ENCODE results near the gene UBE3C.
"Not testable (repeated sequence)": the region's sequence is repeated elsewhere in the genome, so short reads cannot be mapped to it uniquely, and the experiment has no call there.

Gene UBE3C

GRCh38 chr7:157241631-157242030 lies 102.9 kb downstream of the UBE3C start:
- no peak for DNase-seq

- DNase-seq, result no peak
These were observed 106.0 kb downstream of the UBE3C start for GRCh38 chr7:157244516-157245294.

GRCh38 chr7:157246052-157246451 lies 107.3 kb downstream of the UBE3C start:
- no peak for DNase-seq

DNA sequence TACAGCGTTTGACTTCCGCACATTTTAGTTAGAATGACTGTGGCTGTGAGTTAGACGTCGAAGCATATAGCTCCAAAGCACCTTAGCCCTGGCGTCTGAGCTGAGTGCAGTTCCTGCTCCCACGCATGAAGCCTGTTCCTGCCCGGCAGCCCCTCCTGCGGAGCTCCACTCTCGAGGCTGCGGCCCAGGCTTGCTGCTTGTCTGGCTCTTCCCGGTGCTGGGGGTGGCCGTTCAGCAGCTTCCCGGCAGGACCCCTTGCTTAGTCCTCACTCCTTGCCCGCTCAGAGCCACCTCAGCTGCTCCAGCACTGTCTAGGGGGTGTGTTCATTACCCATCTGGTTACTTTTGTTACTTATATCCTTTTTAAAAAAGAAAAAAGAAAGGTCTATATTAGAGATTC lies 109.9 kb downstream of the UBE3C start:
- DNase-seq, result no peak

- DNase-seq, result no peak
These were observed 112.0 kb downstream of the UBE3C start for GRCh38 chr7:157250605-157251228.

DNA sequence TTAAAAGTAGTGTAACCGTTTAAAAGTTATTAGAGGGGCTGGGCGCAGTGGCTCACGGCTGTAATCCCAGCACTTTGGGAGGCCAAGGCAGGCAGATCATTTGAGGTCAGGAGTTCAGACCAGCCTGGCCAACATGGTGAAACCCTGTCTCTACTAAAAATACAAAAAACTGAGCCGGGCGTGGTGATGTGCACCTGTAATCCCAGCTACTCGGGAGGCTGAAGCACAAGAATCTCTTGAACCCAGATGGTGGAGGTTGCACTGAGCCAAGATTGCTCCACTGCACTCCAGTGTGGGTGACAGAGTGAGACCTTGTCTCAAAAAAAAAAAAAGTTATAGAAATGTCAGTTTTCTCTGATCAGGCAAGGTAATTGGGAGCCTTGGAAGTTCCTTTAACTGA lies 113.1 kb downstream of the UBE3C start:
- not testable (repeated sequence) for DNase-seq

DNA sequence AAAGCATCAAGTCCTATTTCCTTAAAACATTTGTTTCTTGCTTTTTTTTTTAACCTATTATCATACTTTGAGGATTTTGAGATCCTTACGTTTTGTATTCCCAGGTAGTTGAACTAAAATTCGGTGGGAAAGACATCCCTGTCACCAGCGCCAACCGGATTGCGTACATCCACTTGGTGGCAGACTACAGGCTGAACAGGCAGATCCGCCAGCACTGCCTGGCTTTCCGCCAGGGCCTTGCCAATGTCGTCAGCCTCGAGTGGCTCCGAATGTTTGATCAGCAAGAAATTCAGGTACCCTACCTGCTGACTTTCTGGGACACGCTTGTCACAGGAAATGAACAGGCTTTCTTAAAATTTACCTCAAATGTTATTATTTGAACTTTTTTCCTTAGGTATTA lies 115.1 kb downstream of the UBE3C start:
- no peak for DNase-seq

- not testable (repeated sequence) for DNase-seq
These were observed 116.1 kb downstream of the UBE3C start for GRCh38 chr7:157254781-157255180.

DNA sequence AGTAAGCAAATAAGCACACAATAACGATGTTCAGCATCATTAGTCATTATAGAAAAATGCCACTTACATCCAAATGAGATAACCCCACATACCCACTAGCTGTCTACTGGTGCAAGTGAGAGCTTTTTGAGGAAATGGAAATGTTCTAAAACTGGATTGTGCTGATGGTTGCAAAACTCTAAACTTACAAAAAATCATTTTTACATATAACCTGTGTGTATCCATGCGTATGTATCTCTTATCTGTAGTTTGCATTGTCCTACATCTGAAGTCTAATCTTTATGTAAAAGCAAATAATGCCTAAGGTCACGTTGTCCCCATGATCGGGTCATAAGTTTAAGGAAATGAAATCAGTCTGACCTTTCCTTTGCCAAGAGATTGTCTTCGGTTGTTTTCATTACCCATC lies 116.5 kb downstream of the UBE3C start:
- no peak for DNase-seq

DNA sequence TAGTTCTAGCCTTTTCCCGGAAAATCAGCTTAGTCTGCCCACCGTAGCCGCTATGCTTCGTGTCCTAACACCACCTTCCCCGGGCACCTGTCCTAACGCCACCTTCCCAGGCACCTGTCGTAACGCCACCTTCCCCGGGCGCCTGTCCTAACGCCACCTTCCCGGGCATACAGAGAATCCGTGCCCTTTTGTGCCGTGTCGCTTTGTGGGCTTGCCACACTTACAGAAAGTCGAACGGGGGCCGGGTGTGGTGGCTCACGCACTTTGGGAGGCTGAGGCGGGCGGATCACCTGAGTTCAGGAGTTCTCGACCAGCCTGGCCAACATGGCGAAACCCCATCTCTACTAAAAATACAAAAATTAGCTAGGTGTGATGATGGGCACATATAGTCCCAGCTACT lies 124.4 kb downstream of the UBE3C start:
- DNase-seq, result no peak

DNA sequence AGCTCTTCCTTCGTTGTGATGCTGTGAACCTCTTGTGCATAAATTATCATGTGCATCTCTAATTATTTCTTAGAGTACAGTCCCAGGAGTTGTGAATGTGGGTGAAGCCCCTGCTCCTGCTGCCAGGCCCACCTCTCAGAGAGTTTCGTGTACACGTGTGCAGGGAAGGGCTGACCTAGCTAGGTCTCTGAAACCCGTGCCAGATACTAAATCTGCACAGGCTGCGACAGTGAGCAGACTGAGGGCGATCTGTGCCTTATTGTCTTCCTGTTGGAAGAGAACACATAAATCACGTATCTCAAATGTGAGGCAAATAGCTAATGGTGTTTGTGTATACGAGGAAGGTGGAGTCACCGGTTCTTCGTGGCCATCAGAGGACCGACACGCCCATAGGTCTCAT lies 126.3 kb downstream of the UBE3C start:
- no peak for DNase-seq

DNA sequence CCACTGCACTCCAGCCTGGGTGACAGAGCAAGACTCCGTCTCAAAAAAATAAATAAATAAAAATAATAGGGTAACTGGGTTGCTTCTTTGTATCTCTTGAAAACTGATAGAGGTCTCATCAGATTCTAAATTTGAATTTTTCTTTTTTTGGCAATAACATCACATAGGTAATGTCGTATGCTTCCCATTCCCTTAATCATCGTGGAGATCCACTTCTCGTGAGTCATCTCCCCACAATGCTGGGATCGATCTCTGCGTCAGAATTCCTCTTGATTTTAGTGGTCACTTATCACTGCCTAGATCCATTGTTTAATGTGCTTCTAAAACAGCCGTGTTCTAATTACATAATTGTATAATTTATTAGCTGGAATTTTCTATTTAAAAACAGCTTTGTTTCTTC lies 127.5 kb downstream of the UBE3C start:
- DNase-seq, result no peak

DNA sequence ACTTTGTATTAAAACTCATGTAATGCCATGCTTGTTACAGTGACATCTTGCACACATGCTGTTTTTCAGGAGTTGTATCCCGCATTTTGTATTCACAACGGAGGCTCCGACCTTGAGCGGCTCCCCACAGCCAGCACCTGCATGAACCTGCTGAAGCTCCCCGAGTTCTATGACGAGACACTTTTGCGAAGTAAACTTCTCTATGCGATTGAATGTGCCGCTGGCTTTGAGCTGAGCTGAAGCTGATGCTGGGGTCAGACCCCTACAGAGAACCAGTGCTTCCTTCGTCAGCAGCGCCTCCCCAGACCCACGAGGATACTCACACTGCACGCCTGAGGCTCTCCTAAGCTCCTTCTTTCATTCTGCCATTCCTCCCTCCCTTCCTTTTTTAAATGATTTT lies 128.8 kb downstream of the UBE3C start:
- no peak for DNase-seq

- DNase-seq, result no peak
These were observed 129.2 kb downstream of the UBE3C start for GRCh38 chr7:157267956-157268355.

GRCh38 chr7:157268540-157268939 lies 129.8 kb downstream of the UBE3C start:
- DNase-seq, result no peak

DNA sequence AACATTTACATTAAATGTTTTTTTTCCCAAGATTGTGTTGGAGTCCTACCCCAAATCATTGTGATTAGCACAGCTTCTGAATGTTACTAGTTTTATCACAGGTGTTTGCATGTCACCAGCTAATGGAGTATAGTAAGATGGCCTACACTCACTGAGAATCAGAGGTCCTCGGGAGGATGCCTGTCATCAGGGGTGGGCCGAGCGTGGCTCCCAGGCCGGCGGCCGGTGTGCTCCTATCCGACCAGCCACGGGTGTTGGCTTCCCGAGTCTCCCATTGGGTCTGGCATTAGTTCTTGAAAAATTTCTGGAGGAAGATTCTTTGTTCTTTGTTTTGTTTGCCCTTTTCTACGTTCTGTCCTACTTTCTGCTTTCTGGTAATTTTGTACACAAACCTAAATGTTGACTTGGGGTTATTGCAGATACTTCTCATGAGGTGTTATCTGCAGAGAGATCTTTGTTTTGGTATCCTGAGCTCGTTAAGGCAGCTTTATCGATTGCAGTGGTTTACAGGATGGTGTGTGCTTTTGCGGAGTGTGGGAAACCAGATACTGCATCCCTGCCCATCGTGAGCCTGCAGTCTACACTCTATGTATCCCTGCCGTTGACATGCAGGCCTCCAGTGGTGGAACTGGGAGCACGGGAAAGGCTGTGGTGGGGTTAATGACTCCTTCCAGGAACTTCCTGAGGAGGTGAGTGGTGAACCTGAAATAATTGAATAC lies 130.8 kb downstream of the UBE3C start:
- DNase-seq, result no peak

GRCh38 chr7:157270060-157270444 lies 131.3 kb downstream of the UBE3C start:
- no peak for DNase-seq

GRCh38 chr7:157271315-157271990 lies 132.7 kb downstream of the UBE3C start:
- DNase-seq, result no peak

DNA sequence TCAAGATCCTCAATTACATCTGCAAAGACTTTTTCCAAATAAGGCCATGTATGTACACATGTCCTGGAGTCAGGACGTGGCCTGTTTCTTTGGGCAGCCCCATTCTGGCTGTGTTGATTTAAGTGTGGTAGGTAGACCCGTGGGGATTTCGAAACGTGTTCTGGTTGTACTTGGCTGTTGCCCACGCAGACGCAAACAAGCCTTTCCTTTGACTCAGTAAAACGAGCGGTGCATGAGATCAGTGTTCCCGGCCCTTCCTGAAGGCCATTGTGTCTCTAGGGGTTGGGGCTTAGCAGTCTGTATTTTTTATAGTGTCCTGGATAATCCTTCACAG lies 133.2 kb downstream of the UBE3C start:
- DNase-seq, result no peak

DNA sequence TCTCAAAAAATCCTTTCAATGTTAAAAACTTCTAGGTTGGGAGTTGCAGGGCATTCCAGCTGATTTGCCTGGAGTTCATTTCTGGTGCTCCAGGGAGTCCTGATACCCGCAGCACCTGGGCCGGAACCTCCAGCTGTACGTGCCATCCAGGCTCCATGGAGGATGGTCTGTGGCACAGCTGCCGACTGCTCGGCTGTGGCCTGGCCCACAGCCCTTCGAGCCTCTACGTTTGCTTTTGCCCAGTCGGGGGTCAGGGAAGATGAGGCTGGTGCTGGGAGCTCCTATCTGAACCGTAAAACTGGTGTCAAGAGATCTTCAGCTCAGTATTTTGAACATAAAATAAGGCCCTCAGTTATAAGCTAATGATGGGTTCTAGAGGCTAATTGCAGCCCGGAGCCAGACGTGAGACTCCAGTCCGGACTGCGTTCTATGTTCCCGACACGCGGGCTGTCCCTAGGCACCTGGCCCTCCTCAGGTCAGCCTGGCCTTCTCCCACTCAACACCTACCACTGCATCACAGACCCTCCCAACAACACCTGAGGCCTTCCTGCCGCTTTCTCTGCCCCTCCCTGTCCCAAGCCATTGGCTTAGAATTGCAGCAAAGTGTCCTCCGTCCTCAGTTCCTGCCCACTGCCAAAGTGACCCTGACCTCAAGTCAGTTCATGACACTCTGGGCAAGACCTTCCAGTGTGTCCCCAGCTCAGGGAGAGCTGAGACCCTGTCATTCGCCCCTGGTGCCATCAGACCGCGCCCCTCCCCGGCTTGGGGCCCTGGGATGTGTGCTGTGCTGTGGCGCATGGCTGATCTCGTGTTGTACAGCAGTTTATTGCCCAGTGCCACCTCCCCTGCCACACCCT lies 133.9 kb downstream of the UBE3C start:
- DNase-seq, result no peak

GRCh38 chr7:157273208-157274093 lies 134.7 kb downstream of the UBE3C start:
- peak; percentile 5 for DNase-seq
